ENCODE data around the gene CCDC50. TPM values are rescaled to one million over a fixed set of nuclear protein-coding genes. Genes with fewer than 3 reads are reported as not detected.

Gene CCDC50
- total and polyA plus RNA-seq, 7 donors: 20.8 to 128 (median 103) TPM

- DNase-seq: no peak
- TF ChIP-seq POLR2A (IDR thresholded peaks at IDR 0.05) (no peak), POLR2AphosphoS5 (IDR thresholded peaks at IDR 0.05) (no peak), EP300 (IDR thresholded peaks at IDR 0.05) (no peak)
- TF ChIP-seq, protein P1, sequence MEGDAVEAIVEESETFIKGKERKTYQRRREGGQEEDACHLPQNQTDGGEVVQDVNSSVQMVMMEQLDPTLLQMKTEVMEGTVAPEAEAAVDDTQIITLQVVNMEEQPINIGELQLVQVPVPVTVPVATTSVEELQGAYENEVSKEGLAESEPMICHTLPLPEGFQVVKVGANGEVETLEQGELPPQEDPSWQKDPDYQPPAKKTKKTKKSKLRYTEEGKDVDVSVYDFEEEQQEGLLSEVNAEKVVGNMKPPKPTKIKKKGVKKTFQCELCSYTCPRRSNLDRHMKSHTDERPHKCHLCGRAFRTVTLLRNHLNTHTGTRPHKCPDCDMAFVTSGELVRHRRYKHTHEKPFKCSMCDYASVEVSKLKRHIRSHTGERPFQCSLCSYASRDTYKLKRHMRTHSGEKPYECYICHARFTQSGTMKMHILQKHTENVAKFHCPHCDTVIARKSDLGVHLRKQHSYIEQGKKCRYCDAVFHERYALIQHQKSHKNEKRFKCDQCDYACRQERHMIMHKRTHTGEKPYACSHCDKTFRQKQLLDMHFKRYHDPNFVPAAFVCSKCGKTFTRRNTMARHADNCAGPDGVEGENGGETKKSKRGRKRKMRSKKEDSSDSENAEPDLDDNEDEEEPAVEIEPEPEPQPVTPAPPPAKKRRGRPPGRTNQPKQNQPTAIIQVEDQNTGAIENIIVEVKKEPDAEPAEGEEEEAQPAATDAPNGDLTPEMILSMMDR (IDR thresholded peaks at IDR 0.05): no peak
- Histone ChIP-seq H3K4me1 (no peaks in the 10 kb centered on the region), H3K27ac (no peak overlapping the region), H3K9me3 (no peaks in the 10 kb centered on the region), H3K36me3 (no peaks in the 10 kb centered on the region), H3K4me3 (no peak overlapping the region), H3K27me3 (no peaks in the 10 kb centered on the region)
- 84 to 87% methylated on average over 6 of the region's 6 CpGs for WGBS, 2 donors
- intact Hi-C loops (cut with DNase I): loop anchor here (5.0 kb wide), 1 partner anchor 1025 kb away; no protein-coding TSS in a partner anchor
Measured at GRCh38 chr3:191417457-191417729, 88.2 kb downstream of the CCDC50 start.

- no peaks in the 10 kb centered on the region for H3K36me3 ChIP-seq
- H3K27me3 ChIP-seq: no peaks in the 10 kb centered on the region
- TF ChIP-seq EP300 (IDR thresholded peaks at IDR 0.05): no peak
- H3K9me3 ChIP-seq: no peaks in the 10 kb centered on the region
- DNase-seq: no peak
- H3K4me3 ChIP-seq: no peak overlapping the region
- H3K4me1 ChIP-seq: no peaks in the 10 kb centered on the region
- H3K27ac ChIP-seq: no peak overlapping the region
- 86 to 87% methylated on average over 2 of the region's 2 CpGs for WGBS, 2 donors
- intact Hi-C loops (cut with DNase I): no loop called here
Measured at GRCh38 chr3:191420771-191421170, 91.6 kb downstream of the CCDC50 start.

GRCh38 chr3:191424881-191425280 lies 95.7 kb downstream of the CCDC50 start:
- DNase-seq: no peak
- TF ChIP-seq POLR2A (IDR thresholded peaks at IDR 0.05): no peak
- Histone ChIP-seq H3K4me3 (no peak overlapping the region), H3K27me3 (no peaks in the 10 kb centered on the region), H3K27ac (no peak overlapping the region), H3K4me1 (no peaks in the 10 kb centered on the region), H3K36me3 (no peaks in the 10 kb centered on the region), H3K9me3 (no peaks in the 10 kb centered on the region)
- WGBS, 2 donors: 69 to 76% methylated on average over 3 of the region's 3 CpGs
- intact Hi-C loops (cut with DNase I): no loop called here

DNA sequence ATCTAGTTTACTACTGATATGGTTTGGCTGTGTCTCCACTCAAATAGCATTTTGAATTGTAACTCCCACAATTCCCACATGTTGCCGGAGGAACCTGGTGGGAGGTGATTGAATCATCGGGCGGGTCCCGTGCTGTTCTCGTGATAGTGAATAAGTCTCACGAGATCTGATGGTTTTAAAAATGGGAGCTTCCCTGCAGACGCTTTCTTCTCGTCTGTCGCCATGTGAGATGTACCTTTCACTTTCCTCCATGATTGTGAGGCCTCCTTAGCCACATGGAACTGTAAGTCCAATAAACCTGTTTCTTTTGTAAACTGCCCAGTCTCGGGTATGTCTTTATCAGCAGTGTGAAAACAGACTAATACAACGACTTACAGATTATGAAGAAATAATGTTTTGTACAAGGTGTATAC lies 96.1 kb downstream of the CCDC50 start:
- H3K27ac ChIP-seq: no peak overlapping the region
- no peaks in the 10 kb centered on the region for H3K27me3 ChIP-seq
- no peaks in the 10 kb centered on the region for H3K9me3 ChIP-seq
- no peaks in the 10 kb centered on the region for H3K4me1 ChIP-seq
- H3K36me3 ChIP-seq: no peaks in the 10 kb centered on the region
- H3K4me3 ChIP-seq: no peak overlapping the region
- intact Hi-C loops (cut with DNase I): no loop called here
- no peak for DNase-seq
- TF ChIP-seq POLR2AphosphoS5 (IDR thresholded peaks at IDR 0.05): no peak
- TF ChIP-seq, protein P1 (IDR thresholded peaks at IDR 0.05): no peak
- TF ChIP-seq EP300 (IDR thresholded peaks at IDR 0.05): no peak
- TF ChIP-seq POLR2A (IDR thresholded peaks at IDR 0.05): no peak
- 76 to 87% methylated on average over 11 of the region's 11 CpGs for WGBS, 2 donors

DNA sequence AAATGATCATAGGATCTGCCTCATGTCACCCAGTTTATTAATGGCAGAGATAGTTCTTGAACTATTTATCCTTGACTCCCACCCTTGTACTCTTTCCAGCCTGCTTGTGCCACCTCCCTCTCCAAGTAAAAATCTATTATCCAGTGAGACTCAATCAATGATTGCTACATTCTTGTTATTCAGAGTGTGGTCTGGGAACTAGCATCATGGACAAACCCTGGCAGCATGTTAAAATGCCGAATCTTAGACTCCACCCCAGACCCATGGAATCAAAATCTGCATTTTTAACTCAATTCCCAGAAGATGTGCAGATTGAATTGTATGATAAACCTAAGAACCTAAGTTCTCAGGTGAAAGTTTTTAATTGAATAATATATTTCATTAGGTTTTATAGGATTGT lies 97.1 kb downstream of the CCDC50 start:
- DNase-seq: no peak
- no peak overlapping the region for H3K4me3 ChIP-seq
- H3K27me3 ChIP-seq: no peaks in the 10 kb centered on the region
- H3K4me1 ChIP-seq: no peaks in the 10 kb centered on the region
- no peaks in the 10 kb centered on the region for H3K36me3 ChIP-seq
- intact Hi-C loops (cut with DNase I): no loop called here
- TF ChIP-seq POLR2A (IDR thresholded peaks at IDR 0.05) (no peak), EP300 (IDR thresholded peaks at IDR 0.05) (no peak), POLR2AphosphoS5 (IDR thresholded peaks at IDR 0.05) (no peak)
- TF ChIP-seq, protein P1 (IDR thresholded peaks at IDR 0.05): no peak
- H3K9me3 ChIP-seq: no peaks in the 10 kb centered on the region
- WGBS, 2 donors: 72 to 79% methylated on average over 1 of the region's 1 CpG
- no peak overlapping the region for H3K27ac ChIP-seq

- intact Hi-C loops (cut with DNase I): no loop called here
- H3K27ac ChIP-seq: no peak overlapping the region
- H3K4me3 ChIP-seq: no peak overlapping the region
- no peak for DNase-seq
- no peaks in the 10 kb centered on the region for H3K4me1 ChIP-seq
- H3K27me3 ChIP-seq: no peaks in the 10 kb centered on the region
- WGBS, 2 donors: 93 to 94% methylated on average over 1 of the region's 1 CpG
- no peaks in the 10 kb centered on the region for H3K9me3 ChIP-seq
- no peak for TF ChIP-seq POLR2A (IDR thresholded peaks at IDR 0.05)
- TF ChIP-seq EP300 (IDR thresholded peaks at IDR 0.05): no peak
- TF ChIP-seq POLR2AphosphoS5 (IDR thresholded peaks at IDR 0.05): no peak
- TF ChIP-seq, protein P1 (IDR thresholded peaks at IDR 0.05): no peak
- H3K36me3 ChIP-seq: no peaks in the 10 kb centered on the region
Measured at GRCh38 chr3:191428177-191428576, 99.0 kb downstream of the CCDC50 start.
